C4-2B (cell line): ENCODE results near the gene DIS3L2.

Source experiments
- H3K27ac ChIP-seq: fragments of 450-650 bp; 2 replicates; pipeline ENCODE4 v1.5.1; 2017
- CTCF ChIP-seq: fragments of 450-650 bp; conservative IDR thresholded peaks from 2 replicates; pipeline ENCODE4 v1.5.1; 2017; ENCODE audit warnings: mild to moderate bottlenecking
- ZFX ChIP-seq: fragments of 450-650 bp; IDR thresholded peaks from 2 replicates; pipeline ENCODE4 v1.6.1; 2017

DIS3L2 gene

GRCh38 chr2:232323328-232323650, 361.8 kb downstream of the DIS3L2 start:
- peak overlapping the region; percentile 96 for H3K27ac ChIP-seq
- TF ChIP-seq CTCF (no peak), ZFX (no peak)

GRCh38 chr2:232323967-232324366, 362.5 kb downstream of the DIS3L2 start:
- peak overlapping the region; percentile 96 for H3K27ac ChIP-seq

- TF ChIP-seq ZFX (no peak), CTCF (no peak)
- H3K27ac ChIP-seq, result peak overlapping the region; percentile 96
These were observed 363.3 kb downstream of the DIS3L2 start for GRCh38 chr2:232324778-232325177.

- peak overlapping the region; percentile 96; the same call in 1 of the 2 replicates for H3K27ac ChIP-seq
- TF ChIP-seq CTCF, result peak; percentile 55
- no peak for TF ChIP-seq ZFX
These were observed 364.1 kb downstream of the DIS3L2 start for GRCh38 chr2:232325324-232326273.

- peak overlapping the region; percentile 31 for H3K27ac ChIP-seq
- TF ChIP-seq CTCF, result 0 out of 2 replicates have a peak, but pooled peaks have one; percentile 27
These were observed 365.0 kb downstream of the DIS3L2 start for GRCh38 chr2:232326274-232327104.

- TF ChIP-seq CTCF (peak; percentile 95), ZFX (no peak)
- peak overlapping the region; percentile 31; the same call in 1 of the 2 replicates for H3K27ac ChIP-seq
These were observed 365.9 kb downstream of the DIS3L2 start for GRCh38 chr2:232327105-232328031.

GRCh38 chr2:232328032-232328422, 366.5 kb downstream of the DIS3L2 start:
- no peak overlapping the region for H3K27ac ChIP-seq
- TF ChIP-seq ZFX, result no peak
- no peak for TF ChIP-seq CTCF
